Osteocyte (in vitro differentiated cells): Measurements from ENCODE around the gene CDC42EP4. TPM values are rescaled to one million over a fixed set of nuclear protein-coding genes. Genes with fewer than 3 reads are reported as not detected.

Experiments used
- DNase-seq: peaks from one replicate; pipeline ENCODE4 v3.0.0; 2021; ENCODE audit warnings: mixed read lengths; ENCODE audit not compliant: unreplicated experiment; ENCODE audit errors: extremely low spot score
- H3K27ac Mint-ChIP-seq: one replicate; pipeline ENCODE4 v1.8.0; 2021; ENCODE audit warnings: mild to moderate bottlenecking, mixed read lengths; ENCODE audit not compliant: unreplicated experiment
- H3K27me3 Mint-ChIP-seq: one replicate; pipeline ENCODE4 v1.8.0; 2021; ENCODE audit warnings: mixed read lengths; ENCODE audit not compliant: unreplicated experiment
- H3K36me3 Mint-ChIP-seq: one replicate; pipeline ENCODE4 v1.8.0; 2021; ENCODE audit warnings: mixed read lengths; ENCODE audit not compliant: unreplicated experiment
- H3K4me1 Mint-ChIP-seq: one replicate; pipeline ENCODE4 v1.8.0; 2021; ENCODE audit warnings: mixed read lengths; ENCODE audit not compliant: unreplicated experiment
- H3K4me3 Mint-ChIP-seq: one replicate; pipeline ENCODE4 v1.8.0; 2021; ENCODE audit warnings: mild to moderate bottlenecking, moderate library complexity, mixed read lengths; ENCODE audit not compliant: unreplicated experiment
- H3K9me3 Mint-ChIP-seq: one replicate; pipeline ENCODE4 v1.8.0; 2021; ENCODE audit warnings: mixed read lengths; ENCODE audit not compliant: unreplicated experiment
- CTCF ChIP-seq: fragments of 200-600 bp; sonication (generic); IDR thresholded peaks from 2 replicates; pipeline ENCODE4 v1.5.0; 2021; ENCODE audit warnings: antibody characterized with exemption, mild to moderate bottlenecking, moderate library complexity
- total RNA-seq: library from RNA; stranded (reverse); gene quantifications from 2 replicates; pipeline ENCODE4 v1.2.1, GENCODE V29; 2021

CDC42EP4 gene
- total RNA-seq, 1 donor from 2014 or later, result 32.0 TPM

GRCh38 chr17:73290399-73291259 lies 21.2 kb downstream of the CDC42EP4 start:
- no peak overlapping the region for H3K4me3 Mint-ChIP-seq

GRCh38 chr17:73289549-73290254 lies 22.1 kb downstream of the CDC42EP4 start:
- Mint-ChIP-seq H3K4me3 (no peak overlapping the region), H3K4me1 (peaks cover 83% of the 10 kb centered on the region), H3K27me3 (no peaks in the 10 kb centered on the region), H3K36me3 (peaks cover 8% of the 10 kb centered on the region), H3K9me3 (no peaks in the 10 kb centered on the region), H3K27ac (peak overlapping the region; percentile 93)
- no peak for DNase-seq
- no peak for TF ChIP-seq CTCF

More at GRCh38 chr17:73290399-73291259, 21.2 kb downstream of the CDC42EP4 start:
- Mint-ChIP-seq H3K36me3 (peaks cover 8% of the 10 kb centered on the region), H3K9me3 (no peaks in the 10 kb centered on the region), H3K27me3 (no peaks in the 10 kb centered on the region), H3K4me1 (peaks cover 78% of the 10 kb centered on the region), H3K27ac (peak overlapping the region; percentile 93)
- no peak for DNase-seq
- TF ChIP-seq CTCF, result no peak

- Mint-ChIP-seq H3K27ac (peak overlapping the region; percentile 93), H3K4me1 (peaks cover 86% of the 10 kb centered on the region), H3K36me3 (peaks cover 8% of the 10 kb centered on the region), H3K4me3 (no peak overlapping the region), H3K9me3 (no peaks in the 10 kb centered on the region), H3K27me3 (no peaks in the 10 kb centered on the region)
- no peak for DNase-seq
- TF ChIP-seq CTCF, result no peak
These were observed 23.1 kb downstream of the CDC42EP4 start for GRCh38 chr17:73288534-73289302.

GRCh38 chr17:73286863-73287296 lies 24.9 kb downstream of the CDC42EP4 start:
- peaks cover 74% of the 10 kb centered on the region for H3K4me1 Mint-ChIP-seq
- H3K27me3 Mint-ChIP-seq, result no peaks in the 10 kb centered on the region
- H3K9me3 Mint-ChIP-seq, result no peaks in the 10 kb centered on the region
- H3K4me3 Mint-ChIP-seq, result no peak overlapping the region
- no peak for TF ChIP-seq CTCF
- H3K36me3 Mint-ChIP-seq, result peaks cover 8% of the 10 kb centered on the region
- H3K27ac Mint-ChIP-seq, result no peak overlapping the region
- DNase-seq, result no peak
